NCI-H82 (cell line): ENCODE measurements around the gene MICAL3.
"Not testable (repeated sequence)": the region's sequence is repeated elsewhere in the genome, so short reads cannot be mapped to it uniquely, and the experiment has no call there.

Experiments used
- DNase-seq: peaks from one replicate; lab custom pipeline; 2025; lab: John Stamatoyannopoulos, UW

MICAL3 gene

GRCh38 chr22:17952273-17952801, 72.0 kb downstream of the MICAL3 start:
- DNase-seq, result no peak

GRCh38 chr22:17951315-17951714, 73.0 kb downstream of the MICAL3 start:
- no peak for DNase-seq

GRCh38 chr22:17950651-17951214, 73.6 kb downstream of the MICAL3 start:
- DNase-seq, result peak; percentile 47

GRCh38 chr22:17949642-17950473, 74.5 kb downstream of the MICAL3 start:
- DNase-seq, result no peak

- no peak for DNase-seq
Measured at GRCh38 chr22:17948101-17948500, 76.3 kb downstream of the MICAL3 start.

- no peak for DNase-seq
Measured at GRCh38 chr22:17946662-17947367, 77.5 kb downstream of the MICAL3 start.

- DNase-seq, result peak; percentile 67
Measured at GRCh38 chr22:17945888-17946648, 78.3 kb downstream of the MICAL3 start.

GRCh38 chr22:17945156-17945887, 79.0 kb downstream of the MICAL3 start:
- no peak for DNase-seq

GRCh38 chr22:17944256-17944655, 80.1 kb downstream of the MICAL3 start:
- DNase-seq, result peak; percentile 40

GRCh38 chr22:17943533-17944249, 80.7 kb downstream of the MICAL3 start:
- DNase-seq, result no peak

- no peak for DNase-seq
Measured at GRCh38 chr22:17942721-17943120, 81.6 kb downstream of the MICAL3 start.

GRCh38 chr22:17941471-17942406, 82.6 kb downstream of the MICAL3 start:
- DNase-seq, result no peak

GRCh38 chr22:17939579-17939978, 84.8 kb downstream of the MICAL3 start:
- DNase-seq, result no peak

- DNase-seq, result peak; percentile 60
Measured at GRCh38 chr22:17939011-17939410, 85.3 kb downstream of the MICAL3 start.

- peak; percentile 55 for DNase-seq
Measured at GRCh38 chr22:17938484-17938924, 85.9 kb downstream of the MICAL3 start.

GRCh38 chr22:17932457-17932856, 91.9 kb downstream of the MICAL3 start:
- not testable (repeated sequence) for DNase-seq

GRCh38 chr22:17931400-17931825, 92.9 kb downstream of the MICAL3 start:
- DNase-seq, result no peak

GRCh38 chr22:17930455-17931313, 93.7 kb downstream of the MICAL3 start:
- no peak for DNase-seq
